HepG2 (cell line): ENCODE measurements around the gene VAMP8. TPM values are rescaled to one million over a fixed set of nuclear protein-coding genes. Genes with fewer than 3 reads are reported as not detected.
A peak's percentile ranks its signal among the peaks of the same experiment; 100 is the strongest.

Experiments
- DMAP1 ChIP-seq: IDR thresholded peaks from 2 replicates; pipeline ENCODE4 v1.6.1; 2016
- HOMEZ ChIP-seq: IDR thresholded peaks from 2 replicates; pipeline ENCODE4 v1.6.1; 2016; ENCODE audit warnings: low read depth
- MAZ ChIP-seq, 2 experiments: sonication (generic) in 1 of 2; formaldehyde crosslinking in 1 of 2; IDR thresholded peaks; 2 replicates each; pipeline versions ENCODE4 v1.5.0 to v1.6.1; 2012 to 2020; ENCODE audit warnings: low read depth in 2 of 2, mild to moderate bottlenecking in 2 of 2, borderline replicate concordance in 1 of 2, improper control_type of control experiment in 1 of 2, low read length in 1 of 2, missing genetic modification reagents in 1 of 2, moderate library complexity in 1 of 2
- MED13 ChIP-seq: sonication (generic); formaldehyde crosslinking; IDR thresholded peaks from 2 replicates; pipeline ENCODE4 v1.5.0; 2020; ENCODE audit warnings: missing genetic modification reagents
- NFKBIZ ChIP-seq: IDR thresholded peaks from 2 replicates; pipeline ENCODE4 v1.6.1; 2018; ENCODE audit warnings: missing genetic modification reagents, missing compliant biosample characterization
- NKX3-1 ChIP-seq: sonication (generic); formaldehyde crosslinking; IDR thresholded peaks from 2 replicates; pipeline ENCODE4 v1.5.0; 2020; ENCODE audit warnings: missing genetic modification reagents
- REPIN1 ChIP-seq: sonication (generic); formaldehyde crosslinking; IDR thresholded peaks from 2 replicates; pipeline ENCODE4 v1.8.0; 2022; ENCODE audit warnings: missing genetic modification reagents, low read depth, mild to moderate bottlenecking, borderline replicate concordance
- RORA ChIP-seq: sonication (generic); formaldehyde crosslinking; IDR thresholded peaks from 2 replicates; pipeline ENCODE4 v1.5.0; 2020; ENCODE audit warnings: mild to moderate bottlenecking, missing genetic modification reagents, moderate library complexity
- ZBTB7A ChIP-seq: sonication (generic); formaldehyde crosslinking; IDR thresholded peaks from 2 replicates; pipeline ENCODE4 v1.8.0; 2022; ENCODE audit warnings: mild to moderate bottlenecking, missing genetic modification reagents
- ZC3H13 ChIP-seq: sonication (generic); formaldehyde crosslinking; IDR thresholded peaks from 2 replicates; pipeline ENCODE4 v1.8.1; 2023; ENCODE audit warnings: mild to moderate bottlenecking, missing genetic modification reagents, moderate library complexity
- ZHX1 ChIP-seq: sonication (generic); formaldehyde crosslinking; IDR thresholded peaks from 2 replicates; pipeline ENCODE4 v1.8.1; 2022; ENCODE audit warnings: low read depth, mild to moderate bottlenecking, missing genetic modification reagents
- ZKSCAN8 ChIP-seq: IDR thresholded peaks from 2 replicates; pipeline ENCODE4 v1.6.1; 2016; ENCODE audit warnings: borderline replicate concordance, missing genetic modification reagents, missing compliant biosample characterization
- ZNF234 ChIP-seq: sonication (generic); formaldehyde crosslinking; conservative IDR thresholded peaks from 2 replicates; pipeline ENCODE4 v1.5.1; 2020; ENCODE audit warnings: mild to moderate bottlenecking, missing genetic modification reagents
- ZNF30 ChIP-seq: sonication (generic); formaldehyde crosslinking; IDR thresholded peaks from 2 replicates; pipeline ENCODE4 v1.5.0; 2020; ENCODE audit warnings: mild to moderate bottlenecking, missing genetic modification reagents
- ZNF329 ChIP-seq: sonication (generic); formaldehyde crosslinking; IDR thresholded peaks from 2 replicates; pipeline ENCODE4 v1.9.0; 2021; ENCODE audit warnings: low read depth, mild to moderate bottlenecking, missing genetic modification reagents
- ZNF337 ChIP-seq: sonication (generic); formaldehyde crosslinking; IDR thresholded peaks from 2 replicates; pipeline ENCODE4 v1.5.1; 2020; ENCODE audit warnings: missing genetic modification reagents, low read depth, mild to moderate bottlenecking, borderline replicate concordance
- ZNF501 ChIP-seq: sonication (generic); formaldehyde crosslinking; IDR thresholded peaks from 2 replicates; pipeline ENCODE4 v1.5.1; 2020; ENCODE audit warnings: mild to moderate bottlenecking, moderate library complexity, missing genetic modification reagents
- ZNF615 ChIP-seq: sonication (generic); formaldehyde crosslinking; IDR thresholded peaks from 2 replicates; pipeline ENCODE4 v1.5.0; 2020; ENCODE audit warnings: mild to moderate bottlenecking, missing genetic modification reagents, borderline replicate concordance
- ZNF724P ChIP-seq: sonication (generic); formaldehyde crosslinking; IDR thresholded peaks from 2 replicates; pipeline ENCODE4 v1.8.0; 2022; ENCODE audit warnings: missing genetic modification reagents, borderline replicate concordance
- polyA plus RNA-seq, 8 experiments: library from polyadenylated mRNA; depleted of rRNA in 3 of 8; stranded (reverse) in 7 of 8; unstranded in 1 of 8; fragments of >200 nt; fragmentation: Illumina TruSeq in 4 of 8; extraction: Trizol in 4 of 8; gene quantifications; 2 replicates each; pipeline versions ENCODE4 v1.2.1 to v1.2.3, GENCODE V29; 2011 to 2016; ENCODE audit warnings: low read depth in 4 of 8, missing spikeins in 1 of 8, mixed read lengths in 1 of 8; ENCODE audit not compliant: insufficient read depth in 1 of 8
- total RNA-seq, 5 experiments: library from RNA; depleted of rRNA; stranded (reverse); fragments of >200 nt; fragmentation: Illumina TruSeq; extraction: Trizol; gene quantifications; 2 replicates each; pipeline ENCODE4 v1.2.3, GENCODE V29; 2016; ENCODE audit warnings: low read depth in 1 of 5
- TF ChIP-seq, protein P1 (sequence below): IDR thresholded peaks from 2 replicates; pipeline ENCODE4 v1.6.1; 2016; ENCODE audit warnings: low read depth, control low read depth
- TF ChIP-seq, protein P2 (sequence below): IDR thresholded peaks from 2 replicates; pipeline ENCODE4 v1.6.1; 2016
- TF ChIP-seq, protein P3 (sequence below): sonication (generic); formaldehyde crosslinking; IDR thresholded peaks from 2 replicates; pipeline ENCODE4 v1.4.0; 2020; ENCODE audit warnings: mild to moderate bottlenecking, missing genetic modification reagents

The VAMP8 gene
- total and polyA plus RNA-seq, 2 of the 13 experiments (the other 11 are each of a cell fraction or from before 2014, with no cell fraction given), result 83.3 to 157 TPM

DNA sequence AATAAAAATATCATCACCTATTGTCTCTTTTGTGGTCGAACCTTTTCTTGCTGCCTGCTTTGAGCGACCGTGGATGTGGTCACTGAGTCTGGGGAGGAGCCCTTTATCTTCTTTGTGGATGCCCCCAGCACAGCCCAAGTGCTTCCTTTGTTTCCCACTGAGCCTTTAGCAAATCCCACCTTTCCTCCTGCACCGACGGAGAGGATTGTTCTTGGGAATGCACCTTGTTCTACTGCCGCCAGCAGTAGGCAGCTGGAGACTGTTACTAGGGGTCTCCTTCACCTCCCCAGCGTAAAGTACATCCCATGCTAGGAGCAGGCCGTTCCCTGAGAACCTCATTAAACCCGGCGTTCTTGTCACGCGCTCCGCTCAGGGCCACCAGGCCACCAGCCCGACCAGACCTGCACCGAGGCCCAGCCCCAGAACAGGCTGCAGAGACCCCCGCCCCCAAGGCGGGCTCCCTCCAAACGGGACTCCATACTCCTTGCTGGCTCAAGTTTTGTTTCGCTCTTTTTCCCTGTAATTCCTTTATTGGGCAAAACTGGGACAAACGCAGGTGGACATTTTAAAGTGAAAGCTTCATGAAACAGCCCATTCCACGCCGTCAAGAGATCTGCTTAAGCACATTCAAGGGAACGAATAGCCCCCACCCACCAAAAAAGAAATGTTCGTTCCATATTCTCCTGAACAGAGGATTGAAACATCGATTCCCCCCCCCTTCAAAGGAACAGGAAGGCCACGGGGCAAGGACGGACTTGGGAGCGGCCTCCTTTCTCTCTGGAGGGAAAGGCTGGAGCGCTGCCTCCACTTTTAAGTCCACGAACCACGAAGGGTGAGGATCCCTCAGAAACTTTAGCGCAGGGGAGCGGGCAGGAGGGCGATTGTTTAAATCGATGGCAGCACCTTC lies 39.5 kb upstream of the VAMP8 start (continued):
- peak; percentile 81 for TF ChIP-seq ZNF501 (CRISPR knock-in tag)
- TF ChIP-seq MED13 (CRISPR knock-in tag), result 0 out of 2 replicates have a peak, but pooled peaks have one; percentile 25
- TF ChIP-seq ZNF329, result no peak
- TF ChIP-seq, protein P1, sequence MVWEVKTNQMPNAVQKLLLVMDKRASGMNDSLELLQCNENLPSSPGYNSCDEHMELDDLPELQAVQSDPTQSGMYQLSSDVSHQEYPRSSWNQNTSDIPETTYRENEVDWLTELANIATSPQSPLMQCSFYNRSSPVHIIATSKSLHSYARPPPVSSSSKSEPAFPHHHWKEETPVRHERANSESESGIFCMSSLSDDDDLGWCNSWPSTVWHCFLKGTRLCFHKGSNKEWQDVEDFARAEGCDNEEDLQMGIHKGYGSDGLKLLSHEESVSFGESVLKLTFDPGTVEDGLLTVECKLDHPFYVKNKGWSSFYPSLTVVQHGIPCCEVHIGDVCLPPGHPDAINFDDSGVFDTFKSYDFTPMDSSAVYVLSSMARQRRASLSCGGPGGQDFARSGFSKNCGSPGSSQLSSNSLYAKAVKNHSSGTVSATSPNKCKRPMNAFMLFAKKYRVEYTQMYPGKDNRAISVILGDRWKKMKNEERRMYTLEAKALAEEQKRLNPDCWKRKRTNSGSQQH, result no peak
- 0 out of 2 replicates have a peak, but pooled peaks have one; percentile 2 for TF ChIP-seq HOMEZ (CRISPR knock-in tag)
- TF ChIP-seq REPIN1 (CRISPR knock-in tag), result peak; percentile 56; the same call in 1 of the 2 replicates
- TF ChIP-seq NFKBIZ (CRISPR knock-in tag), result peak; percentile 16; the same call in 1 of the 2 replicates
- no peak for TF ChIP-seq MAZ (IDR thresholded peaks at IDR 0.05; ENCODE audit: borderline replicate concordance, low read depth, low read length)
- TF ChIP-seq MAZ (CRISPR knock-in tag; IDR thresholded peaks at IDR 0.05; ENCODE audit: low read depth), result no peak
- TF ChIP-seq, protein P2, sequence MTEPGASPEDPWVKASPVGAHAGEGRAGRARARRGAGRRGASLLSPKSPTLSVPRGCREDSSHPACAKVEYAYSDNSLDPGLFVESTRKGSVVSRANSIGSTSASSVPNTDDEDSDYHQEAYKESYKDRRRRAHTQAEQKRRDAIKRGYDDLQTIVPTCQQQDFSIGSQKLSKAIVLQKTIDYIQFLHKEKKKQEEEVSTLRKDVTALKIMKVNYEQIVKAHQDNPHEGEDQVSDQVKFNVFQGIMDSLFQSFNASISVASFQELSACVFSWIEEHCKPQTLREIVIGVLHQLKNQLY (CRISPR knock-in tag), result no peak
- TF ChIP-seq ZNF724P (CRISPR knock-in tag), result no peak
- TF ChIP-seq RORA (CRISPR knock-in tag), result no peak
- peak; percentile 80; the same call in 1 of the 2 replicates for TF ChIP-seq NKX3-1 (CRISPR knock-in tag)
- TF ChIP-seq ZHX1 (CRISPR knock-in tag), result no peak; the same call in 1 of the 2 replicates
- no peak for TF ChIP-seq ZNF234
- TF ChIP-seq, protein P3, sequence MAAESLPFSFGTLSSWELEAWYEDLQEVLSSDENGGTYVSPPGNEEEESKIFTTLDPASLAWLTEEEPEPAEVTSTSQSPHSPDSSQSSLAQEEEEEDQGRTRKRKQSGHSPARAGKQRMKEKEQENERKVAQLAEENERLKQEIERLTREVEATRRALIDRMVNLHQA (CRISPR knock-in tag), result no peak
- TF ChIP-seq ZNF615 (CRISPR knock-in tag), result peak; percentile 35; the same call in 1 of the 2 replicates
- TF ChIP-seq ZNF30 (CRISPR knock-in tag), result no peak
- no peak; the same call in 1 of the 2 replicates for TF ChIP-seq DMAP1 (CRISPR knock-in tag)
- TF ChIP-seq ZC3H13 (CRISPR knock-in tag), result no peak; the same call in 1 of the 2 replicates
- no peak for TF ChIP-seq ZKSCAN8 (CRISPR knock-in tag)
- no peak for TF ChIP-seq ZNF337 (CRISPR knock-in tag)
- TF ChIP-seq ZBTB7A (CRISPR knock-in tag), result peak; percentile 94
